Fibroblast of skin of scalp (primary cell): Measurements from ENCODE around the gene PPM1G.

Source experiments
- DNase-seq: peaks from one replicate; pipeline ENCODE4 v3.0.0-alpha.2; 2013

The PPM1G gene

GRCh38 chr2:27412419-27413152 lies 3.2 kb upstream of the PPM1G start:
- DNase-seq: no peak

DNA sequence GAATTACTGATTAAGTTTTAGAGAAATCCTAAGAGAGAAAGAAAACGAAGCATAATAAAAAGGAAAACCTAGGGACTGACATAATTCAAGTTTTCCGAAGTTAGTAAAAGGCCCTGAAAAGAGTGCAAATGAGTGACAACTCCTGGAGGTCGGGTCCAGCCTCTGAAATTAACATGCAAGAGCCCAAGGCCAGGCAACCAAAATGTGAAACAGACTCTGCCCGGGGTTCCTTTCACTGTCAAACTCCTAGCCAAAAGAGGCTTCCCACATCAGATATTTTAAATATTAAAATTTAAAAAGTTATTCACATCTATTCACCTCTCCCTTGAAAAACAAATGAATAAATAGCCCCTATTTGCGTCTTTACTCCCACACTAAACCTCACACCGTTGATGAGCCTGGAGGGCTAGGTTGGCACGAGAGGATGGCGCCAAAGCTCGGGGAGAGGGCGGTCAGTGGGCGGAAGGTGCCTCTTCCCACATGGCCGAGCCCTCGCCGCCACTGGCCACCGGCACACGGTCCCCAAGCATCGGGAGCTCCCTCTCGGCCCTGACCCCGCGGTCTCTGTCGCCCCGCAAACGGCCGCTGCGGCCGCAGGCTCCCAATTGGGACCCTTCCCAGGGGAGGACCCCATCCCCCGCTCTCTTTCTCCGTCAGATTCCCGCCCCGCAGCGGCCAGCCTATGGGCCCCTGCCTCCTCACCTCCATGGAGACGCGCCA lies 630 bp downstream of the PPM1G start:
- no peak for DNase-seq

DNA sequence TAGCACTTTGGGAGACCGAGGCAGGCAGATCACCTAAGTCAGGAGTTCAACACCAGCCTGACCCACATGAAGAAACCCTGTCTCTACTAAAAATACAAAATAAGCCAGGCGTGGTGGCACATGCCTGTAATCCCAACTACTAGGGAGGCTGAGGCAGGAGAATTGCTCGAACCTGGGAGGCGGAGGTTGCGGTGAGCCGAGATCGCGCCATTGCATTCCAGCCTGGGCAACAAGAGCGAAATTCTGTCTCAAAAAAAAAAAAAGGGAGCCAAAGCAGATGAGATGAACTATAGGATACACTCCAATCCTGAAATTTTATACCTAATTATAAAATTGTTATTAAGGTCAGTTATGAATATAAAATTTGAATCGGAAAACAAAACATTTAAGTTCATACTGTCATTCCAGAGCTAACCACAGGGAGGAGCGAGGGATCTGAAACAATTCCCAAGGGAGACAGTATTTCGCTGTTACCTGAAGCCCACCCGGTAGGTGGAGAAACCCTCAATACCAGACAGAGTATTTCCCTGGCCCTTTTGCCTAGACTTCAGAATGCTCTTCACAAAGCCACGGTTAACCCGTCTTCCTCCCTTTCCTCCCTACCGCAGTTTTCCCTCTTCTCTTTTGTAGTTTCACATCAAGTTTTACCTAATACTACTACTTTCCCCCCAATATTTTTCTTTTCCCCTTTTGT lies 1.4 kb downstream of the PPM1G start:
- DNase-seq: peak; percentile 44

DNA sequence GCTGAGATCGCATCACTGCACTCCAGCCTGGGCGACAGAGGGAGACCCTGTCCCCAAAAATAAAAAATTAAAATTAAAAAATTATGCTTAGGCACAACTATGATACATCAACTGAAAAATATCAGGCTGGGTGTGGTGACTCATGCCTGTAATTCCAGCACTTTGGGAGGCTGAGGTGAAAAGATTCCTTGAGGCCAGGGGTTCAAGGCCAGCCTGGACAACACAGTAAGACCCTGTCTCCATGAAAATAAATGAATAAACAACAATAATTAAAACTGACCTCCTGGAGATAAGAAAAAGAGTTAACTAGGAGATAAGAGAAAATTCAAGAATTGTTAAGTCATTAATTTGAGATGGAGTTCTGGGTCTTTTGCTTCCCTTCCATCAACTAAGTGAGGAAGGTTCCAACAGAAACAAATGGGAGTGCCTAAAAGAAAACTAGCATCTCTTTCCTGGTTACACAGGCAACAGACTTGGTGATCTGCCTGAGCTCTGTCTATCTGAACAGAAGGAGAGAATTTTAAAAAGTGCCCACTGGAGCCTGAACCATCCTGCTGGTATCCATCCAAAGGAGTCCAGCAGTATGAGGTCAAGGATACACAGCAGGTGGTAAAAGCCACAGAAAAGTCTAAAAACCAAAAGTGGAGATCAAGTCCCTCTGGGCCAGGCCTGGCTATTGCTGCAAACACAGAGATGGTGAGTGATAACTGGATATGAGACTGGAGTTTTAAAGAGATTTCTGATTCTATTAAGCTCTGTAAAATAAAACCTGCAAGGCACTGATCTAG lies 8.8 kb downstream of the PPM1G start:
- peak; percentile 44 for DNase-seq

GRCh38 chr2:27398962-27399361 lies 10.4 kb downstream of the PPM1G start:
- no peak for DNase-seq

DNA sequence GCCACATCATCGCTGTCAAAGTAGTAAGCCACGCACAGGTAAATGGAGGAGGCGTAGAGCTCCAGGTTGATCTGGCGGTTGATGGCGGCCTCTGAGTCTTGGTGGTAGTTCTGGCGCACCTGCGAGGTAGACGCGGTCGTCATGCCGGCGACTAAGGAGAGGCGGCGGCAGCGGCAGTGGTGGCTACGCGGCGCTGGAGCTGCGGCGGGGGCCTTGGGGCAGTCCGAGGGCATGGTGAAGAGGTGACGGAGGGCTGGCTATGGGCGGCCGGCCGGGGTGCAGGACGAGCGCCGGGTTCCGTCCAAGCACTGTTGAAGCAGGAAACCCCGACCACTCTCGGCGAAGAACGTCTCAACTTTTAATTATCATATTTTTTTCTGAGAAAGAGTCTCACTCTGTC lies 16.2 kb downstream of the PPM1G start:
- DNase-seq: no peak

- no peak for DNase-seq
These were observed 18.3 kb downstream of the PPM1G start for GRCh38 chr2:27390822-27391679.

GRCh38 chr2:27381577-27382181 lies 27.7 kb downstream of the PPM1G start:
- DNase-seq: no peak

- DNase-seq: peak; percentile 96
These were observed 28.5 kb downstream of the PPM1G start, which contains the start of gene ZNF513 for GRCh38 chr2:27380626-27381545. Gene ZNF513, minus strand, starts transcription at chr2:27380734. Its CDS starts 208 bp downstream, at chr2:27380526.

GRCh38 chr2:27379836-27380625 lies 29.4 kb downstream of the PPM1G start:
- DNase-seq: peak; percentile 14

- no peak for DNase-seq
These were observed 30.0 kb downstream of the PPM1G start for GRCh38 chr2:27379383-27379835.

- no peak for DNase-seq
These were observed 30.5 kb downstream of the PPM1G start for GRCh38 chr2:27378809-27379290.

GRCh38 chr2:27378096-27378808 lies 31.1 kb downstream of the PPM1G start:
- DNase-seq: peak; percentile 11

- DNase-seq: no peak
These were observed 31.7 kb downstream of the PPM1G start for GRCh38 chr2:27377618-27378095.

DNA sequence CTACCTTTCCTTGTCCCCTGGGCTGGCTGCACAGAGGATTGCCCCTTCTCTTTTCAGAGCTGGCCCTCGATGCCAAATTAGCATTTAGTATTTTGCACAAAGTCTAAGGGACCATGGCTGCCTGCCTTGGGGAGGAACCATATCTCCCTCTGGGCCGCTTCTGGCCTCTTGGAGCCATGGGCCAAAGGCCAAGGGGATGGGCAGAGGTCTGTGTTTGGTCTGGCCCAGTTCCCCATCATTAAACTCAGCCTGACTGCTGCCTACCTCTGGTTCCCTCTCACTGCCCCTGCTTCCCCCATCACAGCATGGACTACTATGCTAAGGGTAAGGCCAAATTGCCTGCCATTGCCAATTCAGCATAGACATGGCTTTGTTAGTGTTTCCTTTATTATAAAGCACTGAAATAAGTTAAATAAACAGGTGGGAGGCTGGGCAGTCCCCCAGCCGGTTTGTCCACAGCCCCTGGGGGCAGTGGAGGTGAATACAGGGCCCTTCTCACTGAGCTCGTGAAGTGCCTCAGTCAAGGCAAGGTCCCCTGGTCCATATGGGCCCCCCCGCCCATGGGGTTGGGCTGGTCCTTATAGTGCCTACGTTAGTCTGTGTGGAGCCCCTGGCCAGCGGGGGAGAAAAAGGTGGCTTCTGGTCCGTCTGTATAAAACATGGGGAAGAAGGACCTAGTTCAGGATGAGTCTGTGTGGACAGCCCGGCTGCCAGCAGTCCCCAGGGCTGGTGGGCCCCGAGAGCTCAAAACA lies 32.3 kb downstream of the PPM1G start:
- no peak for DNase-seq

- no peak for DNase-seq
These were observed 33.1 kb downstream of the PPM1G start for GRCh38 chr2:27376151-27376865.
